HG03060 (cell line): ENCODE measurements around the gene RCSD1.

ENCODE experiments used
- ATAC-seq: cut with Tn5 transposase; IDR thresholded peaks from one replicate; pipeline ENCODE4 v1.9.1; 2021; ENCODE audit warnings: low read depth, moderate number of reproducible peaks; ENCODE audit not compliant: unreplicated experiment

Gene RCSD1

GRCh38 chr1:167640051-167640450 lies 10.0 kb downstream of the RCSD1 start:
- ATAC-seq = no peak

GRCh38 chr1:167641786-167642500 lies 11.9 kb downstream of the RCSD1 start:
- no peak for ATAC-seq

GRCh38 chr1:167642501-167642826 lies 12.4 kb downstream of the RCSD1 start:
- no peak for ATAC-seq

DNA sequence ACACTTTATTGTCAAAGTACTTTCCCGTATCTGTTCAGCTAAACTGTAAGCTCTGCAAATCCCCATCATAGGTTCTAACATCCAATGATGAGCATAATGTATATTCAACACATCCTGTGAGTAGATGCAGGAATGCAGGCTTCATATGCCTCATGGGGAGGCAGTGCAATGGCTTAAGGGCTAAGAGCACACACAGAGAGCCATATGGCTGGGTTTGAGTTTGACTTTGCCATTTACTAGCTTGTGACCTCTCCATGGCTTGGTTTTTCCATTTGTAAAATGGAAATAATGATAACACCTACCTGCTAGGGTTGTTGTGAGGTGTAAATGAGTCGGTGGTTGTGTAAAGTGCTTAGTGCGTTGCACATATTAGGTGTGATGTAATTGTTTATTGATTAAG lies 13.4 kb downstream of the RCSD1 start:
- ATAC-seq = no peak

GRCh38 chr1:167644551-167644950 lies 14.5 kb downstream of the RCSD1 start:
- ATAC-seq = no peak

GRCh38 chr1:167645140-167645541 lies 15.1 kb downstream of the RCSD1 start:
- no peak for ATAC-seq

DNA sequence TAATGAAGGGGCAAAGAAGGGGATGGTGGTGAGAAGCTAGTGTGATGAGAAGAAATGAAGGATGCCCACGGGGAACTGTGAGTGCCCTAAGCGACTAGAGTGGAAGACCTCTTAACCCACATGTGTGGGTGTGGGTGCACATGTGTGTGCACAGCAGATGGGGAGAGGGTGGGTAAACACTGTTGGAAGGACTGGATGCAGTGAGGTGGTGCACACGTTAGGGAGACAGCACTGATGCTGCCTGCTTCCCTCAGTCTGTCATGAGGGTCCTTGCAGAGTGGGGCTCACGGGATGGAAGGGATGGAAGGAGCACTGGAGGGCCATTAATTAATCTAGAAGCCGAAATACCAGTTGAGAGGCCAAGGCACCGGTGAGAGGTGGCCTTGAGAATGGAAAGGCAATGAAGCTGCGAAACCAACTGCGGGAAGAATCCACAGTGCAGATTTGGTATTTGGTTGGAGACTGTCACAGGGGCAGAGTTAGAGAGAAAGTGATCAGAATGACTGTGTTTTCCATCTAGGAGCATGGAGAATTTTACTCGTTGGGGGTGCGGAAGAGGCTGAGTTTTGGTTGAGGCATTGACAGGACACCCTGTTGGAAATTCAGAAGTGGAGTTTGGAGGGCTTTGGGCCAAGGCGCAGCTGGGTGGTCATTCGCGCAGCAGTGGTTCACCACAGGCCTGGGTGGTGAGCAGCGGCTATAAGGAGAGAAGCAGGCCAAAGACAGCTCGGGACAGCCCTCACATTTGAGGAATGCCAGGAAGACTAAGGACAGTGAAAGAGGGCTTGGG lies 15.8 kb downstream of the RCSD1 start:
- ATAC-seq = no peak

- ATAC-seq = no peak
These were observed 18.3 kb downstream of the RCSD1 start for GRCh38 chr1:167648252-167648849.

DNA sequence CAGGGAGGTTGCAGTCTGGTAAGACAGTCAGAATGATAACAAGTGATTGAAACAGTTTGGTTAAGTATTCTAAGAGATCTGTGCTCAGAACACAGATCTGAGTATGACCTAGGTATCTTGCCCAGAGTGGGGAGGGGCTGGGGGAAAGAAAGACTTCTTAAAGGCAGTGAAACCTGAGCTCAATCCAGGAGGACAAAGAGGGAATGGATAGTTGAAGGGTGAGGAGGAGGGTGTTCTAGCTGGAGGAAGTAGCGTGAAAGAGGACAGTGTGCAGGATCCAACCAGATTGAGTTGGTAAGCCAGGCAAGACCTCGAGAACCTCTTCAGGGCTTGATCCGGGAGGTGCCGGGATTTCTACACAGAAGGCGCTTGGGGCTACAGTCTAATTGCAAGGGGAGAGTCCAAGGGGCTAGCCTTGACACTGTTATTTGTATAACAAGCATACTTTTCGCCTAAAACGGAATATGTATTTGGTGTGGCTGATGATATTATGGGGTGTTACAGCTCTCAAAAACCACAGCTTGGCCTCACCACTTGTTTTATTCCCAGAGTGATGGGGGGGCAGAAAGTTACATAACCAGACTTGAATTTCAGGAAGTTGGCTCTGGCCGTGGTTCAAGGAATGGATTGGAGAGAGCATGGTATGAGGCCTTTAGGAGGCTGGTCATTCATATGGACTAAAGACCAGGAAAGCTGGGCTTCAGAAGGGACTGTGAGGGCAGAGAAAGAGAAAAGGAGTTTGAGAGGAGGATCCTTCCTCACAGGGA lies 19.1 kb downstream of the RCSD1 start:
- no peak for ATAC-seq

DNA sequence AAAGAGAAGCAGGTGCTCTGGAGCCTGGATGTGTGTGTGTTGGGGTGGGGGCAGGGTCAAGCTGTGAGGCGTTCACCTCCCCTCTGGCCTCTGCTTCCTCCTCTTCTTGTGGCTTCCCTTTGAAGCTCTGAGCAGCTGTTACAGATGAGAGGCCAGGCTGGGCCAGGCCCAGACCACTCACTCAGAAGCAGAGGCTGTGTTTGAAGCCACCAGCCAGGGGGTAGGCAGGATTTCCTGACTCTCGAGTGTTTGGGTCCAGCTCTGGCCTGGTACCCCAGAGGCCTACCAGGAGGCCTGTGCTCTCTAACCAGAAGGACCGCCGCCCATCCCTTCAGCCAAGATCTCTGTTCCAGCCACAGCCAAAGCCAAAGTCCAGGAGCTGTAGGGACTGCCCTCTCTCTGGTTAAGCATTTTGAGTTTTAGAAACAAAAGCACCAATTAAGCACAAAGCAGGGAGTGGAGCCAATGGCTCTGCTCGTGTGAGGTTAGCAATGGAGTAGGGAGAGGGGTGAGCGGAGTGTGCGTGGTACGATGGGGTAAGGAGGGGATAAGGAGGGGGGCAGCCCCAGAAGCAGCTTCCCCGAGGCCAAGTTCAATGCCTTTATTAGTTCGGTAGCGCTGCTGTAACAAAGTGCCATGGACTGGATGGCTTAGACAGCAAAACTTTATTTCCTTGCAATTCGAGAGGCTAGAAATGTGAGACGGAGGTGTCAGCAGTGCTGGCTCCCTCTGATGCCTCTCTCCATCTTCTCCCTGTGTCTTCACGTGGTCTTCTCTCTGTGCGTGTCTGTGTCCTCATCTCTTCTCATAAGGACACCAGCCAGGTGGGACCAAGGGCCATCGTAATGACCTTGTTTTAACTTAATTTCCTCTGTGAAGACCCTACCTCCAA lies 20.5 kb downstream of the RCSD1 start:
- ATAC-seq = no peak

DNA sequence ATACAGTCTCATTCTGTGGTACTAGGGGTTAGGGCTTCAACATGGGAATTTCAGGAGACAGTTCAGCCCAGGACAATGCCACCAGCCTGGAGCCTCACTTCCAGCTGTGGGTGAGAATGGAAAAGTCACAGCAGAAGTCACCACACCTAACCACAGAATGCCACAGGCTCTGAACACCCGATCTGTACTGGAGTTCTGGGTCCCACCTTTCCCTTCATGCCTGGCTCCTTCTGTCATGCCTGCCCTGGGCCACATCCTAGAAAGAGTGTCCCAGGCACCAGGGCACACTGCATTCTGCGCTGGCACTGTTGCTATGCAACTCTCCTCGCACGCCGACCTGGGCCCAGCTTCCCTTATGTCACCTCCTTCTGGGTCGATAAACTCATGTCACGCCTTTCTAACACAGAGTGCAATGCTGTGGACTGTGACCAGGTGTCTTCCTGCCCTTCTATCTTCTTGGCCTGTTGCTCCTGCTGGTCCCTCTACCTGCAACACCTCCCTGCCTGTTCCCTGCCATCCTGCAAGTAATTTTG lies 21.2 kb downstream of the RCSD1 start:
- no peak for ATAC-seq

- ATAC-seq = no peak
These were observed 25.0 kb downstream of the RCSD1 start for GRCh38 chr1:167654975-167655575.

DNA sequence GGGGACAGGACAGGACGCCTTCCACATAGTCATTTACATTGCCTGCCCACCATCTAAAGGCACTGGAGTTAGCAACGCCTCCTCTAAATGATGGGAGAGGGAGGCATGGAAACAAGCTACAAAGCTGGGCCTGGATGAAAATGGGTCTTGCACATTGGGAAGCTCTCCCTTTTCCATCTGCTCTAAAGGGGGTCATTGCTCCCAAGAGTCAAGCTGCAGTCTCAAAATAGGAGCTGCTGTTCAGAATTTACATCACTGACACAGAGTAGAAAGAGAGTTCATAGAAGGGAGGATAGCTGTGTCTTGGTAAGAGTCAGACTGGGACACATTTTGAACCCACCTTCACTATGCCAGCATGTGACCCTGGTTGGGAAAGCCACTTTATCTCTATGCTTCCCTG lies 26.6 kb downstream of the RCSD1 start:
- no peak for ATAC-seq

- ATAC-seq = no peak
These were observed 28.7 kb downstream of the RCSD1 start for GRCh38 chr1:167658574-167659328.

DNA sequence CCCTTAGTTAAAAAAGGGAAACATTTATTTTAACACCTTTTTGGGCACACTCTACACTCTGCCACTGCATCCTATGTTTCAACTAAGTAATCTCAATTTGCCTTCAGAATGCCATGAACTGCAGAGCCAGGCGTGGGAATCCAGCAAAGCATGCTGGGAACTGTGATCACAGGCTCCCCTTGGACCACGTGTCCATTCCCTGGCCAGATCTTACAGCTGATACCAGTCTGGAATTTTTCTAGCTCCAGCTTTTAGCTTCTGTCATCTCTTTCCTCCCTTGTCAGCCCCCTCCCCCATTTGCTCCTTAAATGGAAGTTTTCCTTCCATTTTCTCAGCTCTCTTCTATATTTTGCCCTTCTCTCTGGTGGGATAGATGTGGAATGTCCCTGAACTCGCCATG lies 29.4 kb downstream of the RCSD1 start:
- ATAC-seq = no peak

DNA sequence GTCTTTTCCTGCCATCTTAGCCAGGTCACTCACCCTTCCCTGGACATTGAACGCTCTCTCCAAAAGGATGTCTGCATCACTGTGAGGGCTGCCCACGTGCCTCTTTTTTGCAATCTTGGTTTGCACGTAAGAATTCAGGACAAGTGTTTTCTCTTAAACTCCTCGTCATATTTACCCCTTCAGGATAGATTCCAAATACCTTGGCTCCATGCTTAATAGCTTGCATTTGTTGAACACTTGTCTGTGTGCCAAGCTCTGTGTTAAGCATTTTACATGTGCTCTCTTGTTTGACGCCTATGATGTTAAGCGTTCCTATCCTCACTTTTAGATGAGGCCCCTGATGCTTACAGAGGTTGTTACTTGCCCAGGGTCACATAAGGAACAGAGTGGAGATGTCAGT lies 29.8 kb downstream of the RCSD1 start:
- no peak for ATAC-seq

DNA sequence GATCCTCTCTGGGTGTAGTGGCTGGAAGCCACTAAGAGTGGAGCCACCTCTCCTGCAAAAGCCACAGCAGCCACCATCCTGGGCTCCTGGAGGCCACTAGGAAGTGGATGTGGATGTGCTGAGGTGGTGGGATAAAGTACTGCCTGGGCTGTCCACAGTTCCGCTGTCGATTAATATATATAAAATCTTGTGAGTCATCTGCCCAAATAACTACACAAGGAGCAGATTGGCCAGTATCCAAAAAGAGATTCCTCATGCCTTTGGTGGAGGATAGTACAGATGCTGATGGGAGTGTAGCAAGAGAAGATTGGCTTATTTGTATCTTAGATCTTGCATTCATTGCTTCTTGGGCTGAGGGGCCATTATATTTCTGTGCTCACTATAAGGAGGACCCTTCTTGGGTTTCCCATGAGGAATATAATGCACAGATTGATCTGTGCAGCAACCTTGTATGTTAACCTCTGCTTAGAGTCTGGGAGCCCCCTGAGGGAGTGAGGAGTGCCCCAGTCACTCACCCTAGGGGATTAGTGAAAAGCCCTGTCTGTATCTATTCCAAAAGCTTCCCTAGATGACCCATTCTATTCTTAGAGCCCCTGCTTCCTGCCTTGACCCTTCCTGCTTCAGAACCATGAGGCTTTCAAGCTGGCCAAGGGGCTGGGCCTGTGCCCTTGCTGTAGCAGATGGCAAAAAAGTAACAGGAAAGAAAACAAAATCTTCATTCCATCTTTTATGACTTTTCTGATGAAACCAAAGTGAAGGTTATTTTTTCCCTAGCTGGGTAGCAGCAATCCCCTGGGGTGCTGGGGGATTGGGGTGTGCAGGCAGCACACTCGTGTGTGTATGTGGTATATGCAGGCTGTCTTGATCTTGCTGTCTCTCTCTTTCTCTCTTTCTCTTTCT lies 31.7 kb downstream of the RCSD1 start:
- ATAC-seq = no peak
